Upper lobe of left lung (tissue), 4 donors: ENCODE results near the gene WDR26.

Experiments used
- EP300 ChIP-seq, 4 donors: sonication (generic); formaldehyde crosslinking; IDR thresholded peaks; one replicate each; pipeline ENCODE4 v1.5.1; 2017; ENCODE audit warnings: antibody characterized with exemption in 4 of 4, control low read depth in 2 of 4
- TF ChIP-seq, protein P1 (sequence below), 6 experiments: fragments of 450-650 bp in 4 of 6; fragments of 200-600 bp in 2 of 6; sonication (generic) in 2 of 6; IDR thresholded peaks; one replicate each; pipeline ENCODE4 v1.5.1; 2016 to 2019; ENCODE audit warnings: antibody characterized with exemption in 6 of 6

DNA sequence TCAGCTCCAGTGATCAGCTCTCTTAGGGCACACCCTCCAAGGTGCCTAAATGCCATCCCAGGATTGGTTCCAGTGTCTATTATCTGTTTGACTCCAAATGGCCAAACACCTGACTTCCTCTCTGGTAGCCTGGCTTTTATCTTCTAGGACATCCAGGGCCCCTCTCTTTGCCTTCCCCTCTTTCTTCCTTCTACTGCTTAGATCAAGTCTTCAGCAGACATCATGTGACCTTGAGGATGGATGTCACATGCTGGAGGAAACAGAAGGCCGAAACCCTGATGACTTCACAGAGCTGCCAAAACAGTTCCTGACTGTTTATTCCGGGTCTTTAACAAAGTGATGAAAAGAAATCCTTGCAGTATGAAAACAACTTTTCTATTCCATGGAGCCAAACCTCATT is 24.4 kb upstream of the WDR26 start:
- TF ChIP-seq, protein P1, sequence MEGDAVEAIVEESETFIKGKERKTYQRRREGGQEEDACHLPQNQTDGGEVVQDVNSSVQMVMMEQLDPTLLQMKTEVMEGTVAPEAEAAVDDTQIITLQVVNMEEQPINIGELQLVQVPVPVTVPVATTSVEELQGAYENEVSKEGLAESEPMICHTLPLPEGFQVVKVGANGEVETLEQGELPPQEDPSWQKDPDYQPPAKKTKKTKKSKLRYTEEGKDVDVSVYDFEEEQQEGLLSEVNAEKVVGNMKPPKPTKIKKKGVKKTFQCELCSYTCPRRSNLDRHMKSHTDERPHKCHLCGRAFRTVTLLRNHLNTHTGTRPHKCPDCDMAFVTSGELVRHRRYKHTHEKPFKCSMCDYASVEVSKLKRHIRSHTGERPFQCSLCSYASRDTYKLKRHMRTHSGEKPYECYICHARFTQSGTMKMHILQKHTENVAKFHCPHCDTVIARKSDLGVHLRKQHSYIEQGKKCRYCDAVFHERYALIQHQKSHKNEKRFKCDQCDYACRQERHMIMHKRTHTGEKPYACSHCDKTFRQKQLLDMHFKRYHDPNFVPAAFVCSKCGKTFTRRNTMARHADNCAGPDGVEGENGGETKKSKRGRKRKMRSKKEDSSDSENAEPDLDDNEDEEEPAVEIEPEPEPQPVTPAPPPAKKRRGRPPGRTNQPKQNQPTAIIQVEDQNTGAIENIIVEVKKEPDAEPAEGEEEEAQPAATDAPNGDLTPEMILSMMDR (IDR thresholded peaks at IDR 0.05): no peak
- TF ChIP-seq EP300 (IDR thresholded peaks at IDR 0.05): no peak
